Muscle of leg (tissue), 11 donors: ENCODE measurements around the gene AKT1. TPM values are rescaled to one million over a fixed set of nuclear protein-coding genes. Genes with fewer than 3 reads are reported as not detected.

ENCODE experiments used
- DNase-seq: peaks from one replicate; pipeline ENCODE4 v3.0.0; 2013
- H3K27ac ChIP-seq: one replicate; pipeline ENCODE4 v1.5.1; 2013; ENCODE audit warnings: mild to moderate bottlenecking, low read length, control low read depth
- H3K27me3 ChIP-seq: one replicate; pipeline ENCODE4 v1.6.1; 2013; ENCODE audit warnings: low read length; ENCODE audit not compliant: control insufficient read depth, insufficient read depth
- H3K36me3 ChIP-seq: one replicate; pipeline ENCODE4 v1.6.1; 2013; ENCODE audit warnings: low read length; ENCODE audit not compliant: control insufficient read depth, insufficient read depth
- H3K4me1 ChIP-seq: one replicate; pipeline ENCODE4 v1.6.1; 2013; ENCODE audit warnings: low read length; ENCODE audit not compliant: control insufficient read depth, insufficient read depth
- H3K4me3 ChIP-seq: one replicate; pipeline ENCODE4 v1.5.1; 2013; ENCODE audit warnings: low read length, control low read depth
- H3K9me3 ChIP-seq: replicated peaks from 2 replicates; pipeline ENCODE4 v1.6.1; 2013; ENCODE audit warnings: low read depth, low read length; ENCODE audit not compliant: control insufficient read depth
- WGBS: methylation state at CpG from one replicate; pipeline ENCODE4 v1.1.5; 2013; ENCODE audit warnings: missing lambda C conversion rate; ENCODE audit not compliant: insufficient coverage; 5-methylcytosine and 5-hydroxymethylcytosine counted together
- polyA plus RNA-seq, 8 donors: library from polyadenylated mRNA; unstranded; fragments of 120-200 nt; gene quantifications; one replicate each; pipeline versions ENCODE4 v1.2.1 to v1.2.3, GENCODE V29; 2013; ENCODE audit warnings: inconsistent platforms in 1 of 8, low replicate concordance in 1 of 8; ENCODE audit not compliant: insufficient read length in 8 of 8, insufficient read depth in 1 of 8
- total RNA-seq: library from RNA; stranded (reverse); fragments of 120-200 nt; gene quantifications from one replicate; pipeline ENCODE4 v1.2.4, GENCODE V29; 2013

The AKT1 gene
- total and polyA plus RNA-seq, 9 donors, result 135 to 255 (median 217) TPM

- 88% methylated on average over 29 of the region's 32 CpGs for WGBS
- Histone ChIP-seq H3K4me1 (peaks cover 22% of the 10 kb centered on the region), H3K27ac (no peak overlapping the region), H3K27me3 (no peaks in the 10 kb centered on the region), H3K4me3 (no peak overlapping the region), H3K9me3 (no peaks in the 10 kb centered on the region), H3K36me3 (peaks cover 71% of the 10 kb centered on the region)
- no peak for DNase-seq
These were observed 15.6 kb downstream of the AKT1 start for GRCh38 chr14:104779776-104780512.

GRCh38 chr14:104778694-104779331, 16.7 kb downstream of the AKT1 start:
- Histone ChIP-seq H3K36me3 (peaks cover 78% of the 10 kb centered on the region), H3K27ac (no peak overlapping the region), H3K4me3 (no peak overlapping the region), H3K27me3 (no peaks in the 10 kb centered on the region), H3K4me1 (peaks cover 13% of the 10 kb centered on the region), H3K9me3 (no peaks in the 10 kb centered on the region)
- DNase-seq, result no peak
- 77% methylated on average over 12 of the region's 15 CpGs for WGBS

DNA sequence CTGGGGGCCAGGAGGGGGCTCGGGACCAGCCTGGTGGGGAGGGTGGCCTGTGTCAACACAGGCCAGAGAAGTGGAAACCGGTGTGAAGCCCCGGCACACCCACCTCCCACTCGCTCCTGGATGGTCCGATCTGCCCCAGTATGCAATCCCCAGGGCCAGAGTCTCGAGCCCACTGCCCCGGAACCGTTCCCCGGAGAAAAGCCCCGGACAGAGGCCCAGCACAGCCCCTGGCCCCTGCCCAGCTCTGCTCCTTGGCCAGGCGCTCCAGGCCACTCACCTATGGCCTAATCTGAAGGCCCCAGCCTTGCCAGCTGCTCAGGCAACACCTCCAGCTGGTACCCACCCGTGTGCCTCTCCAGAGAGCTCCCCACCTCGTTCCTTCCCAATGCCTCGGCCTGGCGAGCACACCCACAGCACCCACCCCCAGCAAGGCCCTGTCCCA, 17.7 kb downstream of the AKT1 start:
- H3K27me3 ChIP-seq, result no peaks in the 10 kb centered on the region
- no peak overlapping the region for H3K4me3 ChIP-seq
- DNase-seq, result no peak
- H3K36me3 ChIP-seq, result peaks cover 86% of the 10 kb centered on the region
- peaks cover 12% of the 10 kb centered on the region for H3K4me1 ChIP-seq
- H3K9me3 ChIP-seq, result no peaks in the 10 kb centered on the region
- 64% methylated on average over 15 of the region's 15 CpGs for WGBS
- H3K27ac ChIP-seq, result no peak overlapping the region

- Histone ChIP-seq H3K36me3 (peaks cover 87% of the 10 kb centered on the region), H3K27me3 (no peaks in the 10 kb centered on the region), H3K4me3 (no peak overlapping the region), H3K9me3 (no peaks in the 10 kb centered on the region), H3K4me1 (peaks cover 9% of the 10 kb centered on the region), H3K27ac (no peak overlapping the region)
- DNase-seq, result no peak
- 56% methylated on average over 6 of the region's 16 CpGs for WGBS
These were observed 18.4 kb downstream of the AKT1 start for GRCh38 chr14:104776961-104777807.

DNA sequence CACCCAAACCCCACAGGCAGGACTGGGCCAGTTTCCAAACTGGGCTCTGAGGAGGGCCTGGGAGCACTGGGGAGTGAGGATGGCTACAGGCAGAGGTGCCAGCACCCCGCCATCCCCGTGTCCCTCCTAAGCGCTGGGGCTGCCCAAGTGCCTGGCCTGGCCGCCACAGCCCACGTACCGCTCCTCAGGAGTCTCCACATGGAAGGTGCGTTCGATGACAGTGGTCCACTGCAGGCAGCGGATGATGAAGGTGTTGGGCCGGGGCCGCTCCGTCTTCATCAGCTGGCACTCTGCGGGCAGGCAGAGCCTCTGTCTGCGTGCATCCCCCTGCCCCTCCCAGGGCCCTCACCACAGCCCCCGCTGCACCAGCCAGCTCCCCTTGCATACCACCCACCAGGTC, 19.1 kb downstream of the AKT1 start:
- Histone ChIP-seq H3K36me3 (peaks cover 93% of the 10 kb centered on the region), H3K27ac (no peak overlapping the region), H3K4me3 (no peak overlapping the region), H3K27me3 (no peaks in the 10 kb centered on the region), H3K4me1 (peaks cover 9% of the 10 kb centered on the region), H3K9me3 (peaks cover 3% of the 10 kb centered on the region)
- 96% methylated on average over 15 of the region's 15 CpGs for WGBS
- DNase-seq, result no peak

DNA sequence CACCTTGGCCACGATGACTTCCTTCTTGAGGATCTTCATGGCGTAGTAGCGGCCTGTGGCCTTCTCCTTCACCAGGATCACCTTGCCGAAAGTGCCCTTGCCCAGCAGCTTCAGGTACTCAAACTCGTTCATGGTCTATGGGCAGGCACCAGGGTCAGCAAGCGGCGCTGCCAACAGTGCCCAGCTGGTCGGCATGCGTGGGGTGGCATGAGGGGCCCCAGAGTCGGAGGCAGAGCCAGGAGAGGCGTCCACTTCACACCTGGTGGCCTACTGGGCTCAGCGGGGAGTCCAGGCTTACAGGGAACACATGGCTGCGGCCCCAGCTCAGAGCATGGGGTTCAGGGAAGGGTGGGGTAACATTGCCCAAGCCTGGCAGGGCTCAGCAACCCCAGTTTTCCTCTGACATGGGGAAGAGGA, 20.5 kb downstream of the AKT1 start:
- WGBS, result 90% methylated on average over 13 of the region's 13 CpGs
- Histone ChIP-seq H3K27ac (no peak overlapping the region), H3K4me3 (no peak overlapping the region), H3K9me3 (peaks cover 8% of the 10 kb centered on the region), H3K27me3 (no peaks in the 10 kb centered on the region), H3K4me1 (peaks cover 9% of the 10 kb centered on the region), H3K36me3 (peaks cover 95% of the 10 kb centered on the region)
- DNase-seq, result no peak

GRCh38 chr14:104774453-104775072, 21.0 kb downstream of the AKT1 start:
- 88% methylated on average over 19 of the region's 20 CpGs for WGBS
- no peak overlapping the region for H3K4me3 ChIP-seq
- no peaks in the 10 kb centered on the region for H3K27me3 ChIP-seq
- H3K36me3 ChIP-seq, result peaks cover 95% of the 10 kb centered on the region
- DNase-seq, result no peak
- no peak overlapping the region for H3K27ac ChIP-seq
- H3K4me1 ChIP-seq, result peaks cover 12% of the 10 kb centered on the region
- H3K9me3 ChIP-seq, result peaks cover 8% of the 10 kb centered on the region

DNA sequence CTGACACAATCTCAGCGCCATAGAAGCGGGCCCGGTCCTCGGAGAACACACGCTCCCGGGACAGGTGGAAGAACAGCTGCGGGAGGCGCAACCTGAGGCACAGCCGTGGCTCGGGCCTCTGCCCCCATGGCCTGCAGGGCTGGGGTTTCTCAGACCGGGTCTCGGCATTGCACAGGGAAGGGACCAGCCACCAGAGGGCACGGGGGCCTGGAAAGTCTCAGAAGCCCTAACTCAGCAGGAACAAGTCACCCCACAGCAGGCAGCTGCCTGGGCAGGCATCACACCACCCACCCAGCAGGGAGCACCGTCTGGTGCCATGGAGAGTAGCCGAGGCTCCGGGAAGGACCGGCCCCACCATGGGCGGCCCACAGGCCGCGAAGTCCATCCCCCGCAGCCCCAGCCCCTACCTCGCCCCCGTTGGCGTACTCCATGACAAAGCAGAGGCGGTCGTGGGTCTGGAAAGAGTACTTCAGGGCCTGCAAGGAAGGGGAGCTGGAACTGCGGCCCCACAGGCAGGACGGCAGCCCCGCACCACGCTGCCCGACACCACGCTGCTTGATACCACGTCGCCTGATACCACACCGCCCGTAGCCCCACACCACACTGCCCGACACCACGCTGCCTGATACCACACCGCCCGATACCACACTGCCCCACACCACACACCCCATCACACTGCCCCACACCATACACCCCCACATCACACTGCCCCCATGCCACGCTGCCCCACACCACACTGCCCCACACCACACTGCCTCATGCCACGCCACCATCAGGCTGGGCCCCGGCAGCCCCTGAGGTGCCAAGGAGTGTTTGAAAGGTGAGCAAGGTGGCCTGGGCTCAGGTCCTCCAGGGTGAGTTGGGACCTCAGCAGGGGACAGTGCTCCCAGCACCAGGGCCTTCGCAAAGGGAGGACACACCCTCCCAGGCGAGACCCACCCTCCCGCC, 21.8 kb downstream of the AKT1 start:
- Histone ChIP-seq H3K9me3 (peaks cover 8% of the 10 kb centered on the region), H3K36me3 (peaks cover 92% of the 10 kb centered on the region), H3K27me3 (no peaks in the 10 kb centered on the region), H3K4me1 (peaks cover 19% of the 10 kb centered on the region), H3K27ac (no peak overlapping the region), H3K4me3 (no peak overlapping the region)
- WGBS, result 81% methylated on average over 40 of the region's 46 CpGs
- DNase-seq, result no peak
